Liver (tissue), 9 donors: ENCODE data around the gene CREB5. TPM values are rescaled to one million over a fixed set of nuclear protein-coding genes. Genes with fewer than 3 reads are reported as not detected.

Source experiments
- DNase-seq: peaks from one replicate; pipeline ENCODE4 v3.0.0-alpha.2; 2017; ENCODE audit warnings: low spot score
- H3K27ac ChIP-seq, 2 donors: one replicate each; pipeline ENCODE4 v1.7.0; 2013; ENCODE audit warnings: inconsistent platforms in 2 of 2, low read length in 2 of 2, control low read depth in 1 of 2, low read depth in 1 of 2, mild to moderate bottlenecking in 1 of 2
- H3K27me3 ChIP-seq, 4 donors: one replicate each; pipeline versions ENCODE4 v1.6.1 to v1.7.0; 2013; ENCODE audit warnings: low read length in 3 of 4, inconsistent platforms in 1 of 4, mild to moderate bottlenecking in 1 of 4, moderate library complexity in 1 of 4; ENCODE audit not compliant: control insufficient read depth in 4 of 4, insufficient read depth in 4 of 4
- H3K36me3 ChIP-seq, 4 donors: one replicate each; pipeline versions ENCODE4 v1.6.1 to v1.7.0; 2013; ENCODE audit warnings: low read length in 3 of 4, mild to moderate bottlenecking in 3 of 4, low read depth in 1 of 4, moderate library complexity in 1 of 4; ENCODE audit not compliant: control insufficient read depth in 4 of 4, insufficient read depth in 3 of 4
- H3K4me1 ChIP-seq, 4 donors: one replicate each; pipeline versions ENCODE4 v1.6.1 to v1.7.0; 2013; ENCODE audit warnings: low read length in 3 of 4, mild to moderate bottlenecking in 3 of 4, moderate library complexity in 1 of 4; ENCODE audit not compliant: control insufficient read depth in 4 of 4, insufficient read depth in 4 of 4
- H3K4me3 ChIP-seq, 3 donors: one replicate each; pipeline versions ENCODE4 v1.6.1 to v1.7.0; 2013; ENCODE audit warnings: low read length in 3 of 3, control low read depth in 1 of 3, low read depth in 1 of 3, mild to moderate bottlenecking in 1 of 3
- H3K9ac ChIP-seq, 2 donors: one replicate each; pipeline ENCODE4 v1.7.0; 2013; ENCODE audit warnings: low read length in 2 of 2, mild to moderate bottlenecking in 2 of 2, moderate library complexity in 2 of 2, control low read depth in 1 of 2, low read depth in 1 of 2
- H3K9me3 ChIP-seq, 4 donors: one replicate each; pipeline versions ENCODE4 v1.6.1 to v1.7.0; 2013; ENCODE audit warnings: low read length in 3 of 4; ENCODE audit not compliant: control insufficient read depth in 4 of 4
- CTCF ChIP-seq: fragments of 150-350 bp; IDR thresholded peaks from 2 replicates; pipeline ENCODE4 v1.5.1; 2017; ENCODE audit warnings: improper control_type of control experiment, low read depth, low read length; ENCODE audit not compliant: missing input control
- EGR1 ChIP-seq, 2 donors: IDR thresholded peaks; 2 replicates each; pipeline ENCODE4 v1.6.1; 2016 to 2018; ENCODE audit warnings: antibody characterized with exemption in 2 of 2, low read depth in 2 of 2
- FOXA1 ChIP-seq: IDR thresholded peaks from 2 replicates; pipeline ENCODE4 v1.6.1; 2016; ENCODE audit warnings: antibody characterized with exemption
- FOXA2 ChIP-seq: IDR thresholded peaks from 2 replicates; pipeline ENCODE4 v1.6.1; 2016; ENCODE audit warnings: antibody characterized with exemption
- HNF4A ChIP-seq, 2 donors: conservative IDR thresholded peaks; 2 replicates each; pipeline ENCODE4 v1.6.1; 2016; ENCODE audit warnings: antibody characterized with exemption in 2 of 2, mild to moderate bottlenecking in 2 of 2
- HNF4G ChIP-seq: IDR thresholded peaks from 2 replicates; pipeline ENCODE4 v1.6.1; 2016; ENCODE audit warnings: antibody characterized with exemption
- MAX ChIP-seq: IDR thresholded peaks from 2 replicates; pipeline ENCODE4 v1.6.1; 2016; ENCODE audit warnings: antibody characterized with exemption
- NR2F2 ChIP-seq: IDR thresholded peaks from 2 replicates; pipeline ENCODE4 v1.6.1; 2016; ENCODE audit warnings: antibody characterized with exemption
- RAD21 ChIP-seq, 2 donors: IDR thresholded peaks; 2 replicates each; pipeline ENCODE4 v1.6.1; 2016; ENCODE audit warnings: antibody characterized with exemption in 2 of 2, mild to moderate bottlenecking in 2 of 2
- REST ChIP-seq: IDR thresholded peaks from 2 replicates; pipeline ENCODE4 v1.6.1; 2016; ENCODE audit warnings: antibody characterized with exemption, mild to moderate bottlenecking
- RXRA ChIP-seq, 2 donors: IDR thresholded peaks; 2 replicates each; pipeline ENCODE4 v1.6.1; 2017 to 2018; ENCODE audit warnings: antibody characterized with exemption in 2 of 2, mild to moderate bottlenecking in 1 of 2
- TAF1 ChIP-seq: conservative IDR thresholded peaks from 2 replicates; pipeline ENCODE4 v1.6.1; 2016; ENCODE audit warnings: antibody characterized with exemption, mild to moderate bottlenecking
- YY1 ChIP-seq: IDR thresholded peaks from 2 replicates; pipeline ENCODE4 v1.6.1; 2016; ENCODE audit warnings: antibody characterized with exemption, mild to moderate bottlenecking
- ZBTB33 ChIP-seq: IDR thresholded peaks from 2 replicates; pipeline ENCODE4 v1.6.1; 2016; ENCODE audit warnings: antibody characterized with exemption
- whole genome bisulfite sequencing: extraction: QIAGEN DNeasy Blood & Tissue Kit; methylation state at CpG from one replicate; pipeline ENCODE4 v1.1.7; 2013; 5-methylcytosine and 5-hydroxymethylcytosine counted together
- polyA plus RNA-seq, 2 donors: library from polyadenylated mRNA; stranded (reverse) in 1 of 2; unstranded in 1 of 2; fragments of 200-250 nt in 1 of 2; fragments of >200 nt in 1 of 2; fragmentation: Nextera tagmentation in 1 of 2; extraction: Ambion mirVana in 1 of 2; gene quantifications; one replicate each; pipeline versions ENCODE4 v1.2.1 to v1.2.3, GENCODE V29; 2013 to 2015
- total RNA-seq, 2 donors: library from RNA; depleted of rRNA; stranded (reverse); fragments of >200 nt; gene quantifications; one replicate each; pipeline ENCODE4 v1.2.3, GENCODE V29; 2014
- donor health status: healthy.
- donor health status: healthy.
- donor health status: healthy.
- donor health status: healthy.
- donor health status: healthy.

Gene CREB5
- total and polyA plus RNA-seq, 4 donors, result 0.25 to 0.92 (median 0.67) TPM

GRCh38 chr7:28853150-28853549, 440.8 kb downstream of the CREB5 start:
- TF ChIP-seq YY1 (no peak), RAD21 (IDR thresholded peaks at IDR 0.05) (no peak), NR2F2 (no peak), TAF1 (no peak), FOXA2 (no peak), CTCF (no peak), ZBTB33 (no peak), REST (no peak), RXRA (IDR thresholded peaks at IDR 0.05) (no peak), HNF4G (no peak), FOXA1 (no peak), HNF4A (conservative IDR thresholded peaks at IDR 0.05) (no peak), EGR1 (IDR thresholded peaks at IDR 0.05; ENCODE audit: low read depth in 2 of 2) (no peak), MAX (no peak)
- no peak overlapping the region for H3K27ac ChIP-seq
- no peak for DNase-seq
- H3K9me3 ChIP-seq, result no peaks in the 10 kb centered on the region
- no peak overlapping the region for H3K9ac ChIP-seq
- peaks cover 0 to 7% (median 6%) of the 10 kb centered on the region in 4 donors for H3K4me1 ChIP-seq
- no peak overlapping the region for H3K4me3 ChIP-seq
- no peaks in the 10 kb centered on the region for H3K36me3 ChIP-seq
- WGBS, result 45% methylated on average over 4 of the region's 4 CpGs
- peaks cover 0 to 6% (median 1%) of the 10 kb centered on the region in 4 donors for H3K27me3 ChIP-seq

GRCh38 chr7:28853834-28854749, 441.8 kb downstream of the CREB5 start:
- Histone ChIP-seq H3K4me3 (peak overlapping the region; percentile 35 to 57 (median 45)), H3K9ac (no peak overlapping the region), H3K27me3 (peaks cover 0 to 6% (median 1%) of the 10 kb centered on the region in 4 donors), H3K36me3 (no peaks in the 10 kb centered on the region), H3K27ac (no peak overlapping the region), H3K4me1 (peaks cover 0 to 7% (median 6%) of the 10 kb centered on the region in 4 donors), H3K9me3 (no peaks in the 10 kb centered on the region)
- 8% methylated on average over 63 of the region's 63 CpGs for WGBS
- TF ChIP-seq RXRA (IDR thresholded peaks at IDR 0.05) (no peak), RAD21 (IDR thresholded peaks at IDR 0.05) (peak; percentile 80 to 86), NR2F2 (no peak), YY1 (peak; percentile 32), CTCF (peak; percentile 77)
- DNase-seq, result peak; percentile 80
